Kidney tubule cell (primary cell): Measurements from ENCODE around the gene MTAP.
"Not testable (repeated sequence)": the region's sequence is repeated elsewhere in the genome, so short reads cannot be mapped to it uniquely, and the experiment has no call there.

Experiments used
- DNase-seq: peaks from one replicate; pipeline ENCODE4 v3.0.0-alpha.2; 2018; ENCODE audit warnings: low spot score

The MTAP gene

DNA sequence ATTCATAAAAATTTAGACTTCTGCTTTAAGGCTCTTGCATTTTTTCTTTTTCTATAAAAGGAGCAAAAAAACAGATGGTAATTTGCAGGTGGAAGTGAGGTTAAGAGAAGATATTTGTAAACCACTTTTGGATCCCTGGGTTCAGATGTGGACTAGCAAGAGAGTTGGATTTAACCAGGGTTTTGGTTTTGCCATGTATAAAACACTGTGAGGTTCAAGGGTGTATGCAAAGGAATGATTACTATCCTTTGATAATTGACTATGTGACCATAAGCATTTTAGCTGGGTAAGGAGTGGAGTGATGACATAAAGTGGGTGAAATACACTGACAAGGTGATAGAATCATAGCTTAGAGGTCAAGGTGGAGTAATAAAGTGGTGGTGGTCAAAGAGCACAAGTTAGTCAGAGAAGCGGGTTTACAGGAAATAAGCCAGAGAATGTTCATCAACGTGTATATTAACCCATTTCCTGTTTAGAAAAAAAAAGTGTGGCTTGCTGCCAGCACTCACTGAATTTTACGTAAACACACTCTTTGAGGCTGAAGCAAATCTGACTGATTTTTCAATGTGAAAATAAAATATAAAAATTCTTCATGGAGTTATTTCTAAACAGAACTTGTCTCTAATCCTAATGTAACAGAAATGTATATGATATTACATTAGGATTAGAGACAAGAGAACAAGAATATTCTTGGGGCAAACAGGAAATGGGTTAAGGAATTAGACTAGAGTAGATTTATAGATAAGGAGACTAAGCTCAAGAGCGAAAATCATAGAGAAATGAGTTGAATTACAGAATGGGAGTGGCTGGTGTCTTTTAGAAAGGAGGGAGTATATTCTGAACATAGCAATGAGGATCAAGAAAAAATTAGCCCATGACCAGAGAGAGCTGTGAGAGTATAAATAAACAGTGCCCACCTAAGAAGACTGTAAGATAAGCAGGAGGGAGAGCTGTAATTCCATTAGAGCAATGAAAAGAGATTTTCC, 117.2 kb downstream of the MTAP start:
- peak; percentile 69 for DNase-seq

DNA sequence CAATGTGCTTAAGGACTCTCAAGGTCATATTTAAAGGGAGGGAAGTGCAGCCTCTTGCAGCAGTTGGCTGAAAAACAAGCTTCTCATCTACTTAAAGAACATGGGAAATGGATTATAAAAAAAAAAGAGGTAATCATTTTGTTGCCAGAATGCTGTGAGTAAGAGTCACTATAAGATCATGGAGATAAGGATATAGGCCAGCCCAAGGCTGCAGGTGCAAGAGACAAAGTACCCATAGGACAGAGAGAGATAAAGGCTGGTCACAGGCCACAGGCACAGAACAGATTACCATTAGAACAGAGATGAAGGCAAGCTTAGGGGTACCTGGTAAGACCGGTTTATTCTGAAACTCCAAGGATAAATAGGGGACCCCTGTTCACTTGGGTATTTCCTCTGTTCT, 121.3 kb downstream of the MTAP start:
- DNase-seq = no peak

DNA sequence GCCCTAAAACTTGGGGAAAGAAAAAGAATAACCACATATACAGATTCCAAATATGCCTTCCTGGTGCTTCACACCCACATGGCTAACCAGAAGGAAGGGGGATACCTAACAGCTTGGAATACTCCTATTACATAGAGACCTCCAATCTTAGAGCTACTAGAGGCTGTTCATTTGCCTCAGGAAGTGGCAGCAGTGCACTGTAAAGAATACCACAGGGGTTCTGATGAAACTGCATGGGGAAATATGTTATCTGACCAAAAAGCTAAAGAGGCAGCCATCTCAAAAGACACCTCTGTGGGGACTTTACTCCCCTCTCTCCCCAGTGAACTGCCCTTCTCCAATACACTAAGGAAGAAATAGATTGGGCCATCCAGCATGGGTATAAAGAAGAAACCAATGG, 125.3 kb downstream of the MTAP start:
- DNase-seq = no peak

DNA sequence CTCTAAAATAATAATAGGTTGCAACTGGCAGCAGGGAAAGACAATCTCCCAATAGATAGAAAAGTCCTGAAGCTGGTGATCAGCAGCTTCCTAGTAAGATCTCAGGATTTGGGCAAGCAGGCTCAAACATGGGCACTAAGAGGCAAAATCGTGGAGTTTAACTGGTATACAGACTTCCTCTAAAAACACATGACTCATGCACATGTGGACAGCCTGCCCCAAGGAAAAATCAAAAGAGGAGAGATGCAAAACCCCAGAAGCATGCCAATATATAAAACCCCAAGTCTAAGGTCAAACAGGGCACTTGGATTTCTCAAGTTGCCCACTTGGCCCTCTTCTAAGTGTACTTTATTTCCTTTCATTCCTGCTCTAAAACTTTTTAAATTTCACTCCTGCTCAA, 129.0 kb downstream of the MTAP start:
- no peak for DNase-seq

DNA sequence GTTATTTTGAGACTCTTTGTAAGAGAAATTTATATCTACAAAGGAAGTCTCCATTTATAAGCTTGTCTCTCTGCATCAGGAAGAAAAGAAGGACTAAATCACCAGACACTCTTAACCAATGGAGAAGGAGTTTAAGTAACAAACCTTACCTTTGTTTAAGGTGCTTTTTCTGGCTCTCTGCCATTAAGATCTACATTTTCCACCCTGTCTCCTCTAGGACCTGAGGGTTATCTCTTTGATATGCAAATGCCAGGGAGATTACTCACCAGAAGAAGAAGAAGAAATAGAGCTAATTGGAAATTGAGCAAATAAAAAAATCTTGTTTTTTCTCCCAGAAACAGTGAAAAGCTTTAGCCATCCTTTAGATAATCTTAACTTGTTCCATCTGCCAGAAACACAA, 130.8 kb downstream of the MTAP start:
- DNase-seq = peak; percentile 2

DNA sequence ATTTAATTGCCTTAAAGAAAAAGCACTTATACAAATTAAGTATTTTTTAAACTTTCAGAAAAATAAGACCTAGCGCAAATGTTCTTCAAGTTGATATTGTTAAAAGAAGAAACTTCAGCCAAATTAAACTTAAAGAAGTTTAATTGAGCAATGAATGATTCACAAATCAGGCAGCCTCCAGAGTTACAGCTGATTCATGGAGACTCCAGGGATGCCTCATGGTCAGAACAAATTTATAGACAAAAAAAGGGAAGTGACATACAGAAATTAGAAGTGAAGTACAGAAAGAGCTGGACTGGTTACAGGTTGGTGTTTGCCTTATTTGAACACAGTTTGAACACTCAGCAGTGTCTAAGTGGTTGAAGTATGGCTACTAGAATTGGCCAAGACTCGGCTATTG, 131.4 kb downstream of the MTAP start:
- DNase-seq = peak; percentile 17

DNA sequence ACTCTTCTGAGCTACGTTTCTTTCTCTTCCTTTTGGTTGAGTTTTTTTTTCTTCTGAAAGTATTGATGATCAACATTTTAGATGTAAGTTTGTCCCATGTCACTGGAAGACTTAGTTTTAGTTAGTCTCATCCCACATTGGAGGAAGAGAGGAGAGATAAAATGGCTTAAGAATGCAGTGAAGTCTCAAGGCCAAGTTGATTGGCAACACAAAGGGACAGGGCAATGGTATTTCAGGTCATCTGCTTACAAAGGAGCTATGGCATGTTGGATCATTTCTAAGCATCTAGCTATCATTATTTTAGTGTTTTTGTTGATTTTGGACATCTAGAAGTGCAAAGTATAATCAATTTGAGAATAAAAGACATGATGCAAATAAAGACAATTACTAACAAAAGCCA, 133.2 kb downstream of the MTAP start:
- DNase-seq = no peak

DNA sequence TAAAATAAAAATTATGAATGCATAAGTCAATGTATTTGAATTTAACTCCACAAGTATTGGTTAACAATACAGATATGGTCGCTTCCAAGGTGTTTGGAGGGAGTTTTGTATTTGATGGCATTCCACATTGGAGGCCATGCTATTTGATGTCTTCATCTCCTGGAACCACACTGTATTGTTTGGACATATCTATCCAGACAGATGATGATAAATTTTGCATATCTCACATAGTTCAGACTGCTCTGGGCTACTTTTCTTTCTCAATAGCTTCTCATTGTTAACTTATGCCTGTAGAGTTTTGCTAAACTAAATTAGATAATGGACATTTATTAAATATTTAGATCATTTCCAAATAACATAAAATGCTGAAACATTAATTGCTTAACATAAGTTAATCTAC, 133.7 kb downstream of the MTAP start:
- no peak for DNase-seq

DNA sequence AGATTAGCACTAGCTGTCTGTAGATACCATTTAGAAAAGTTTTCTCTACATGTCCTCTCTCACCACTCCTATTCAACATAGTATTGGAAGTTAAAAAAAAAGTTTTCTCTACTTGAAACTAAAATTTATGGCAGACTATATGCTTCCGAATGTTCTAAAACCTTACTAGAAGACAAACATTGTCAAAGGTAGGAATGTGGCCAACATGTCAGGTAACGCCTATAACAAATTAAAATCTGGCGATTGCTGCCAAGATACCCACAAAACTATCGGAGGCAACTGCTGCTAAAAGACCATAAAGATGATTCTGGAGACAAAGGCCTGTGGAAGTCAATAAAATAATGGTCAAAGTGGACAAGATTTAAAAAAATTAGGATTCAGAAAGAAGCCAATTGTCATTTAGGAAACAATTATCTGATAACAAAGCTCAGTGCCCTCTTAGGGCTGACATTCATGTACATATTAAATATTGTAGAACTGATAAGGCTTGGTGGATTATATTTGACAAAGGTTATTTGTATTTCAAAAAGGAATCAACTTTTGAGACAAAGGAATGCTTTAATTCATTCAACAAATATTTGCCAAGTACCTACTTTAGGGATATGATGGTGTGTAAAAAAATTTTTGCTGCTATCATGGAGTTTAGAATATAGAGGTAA, 139.0 kb downstream of the MTAP start:
- DNase-seq = no peak

DNA sequence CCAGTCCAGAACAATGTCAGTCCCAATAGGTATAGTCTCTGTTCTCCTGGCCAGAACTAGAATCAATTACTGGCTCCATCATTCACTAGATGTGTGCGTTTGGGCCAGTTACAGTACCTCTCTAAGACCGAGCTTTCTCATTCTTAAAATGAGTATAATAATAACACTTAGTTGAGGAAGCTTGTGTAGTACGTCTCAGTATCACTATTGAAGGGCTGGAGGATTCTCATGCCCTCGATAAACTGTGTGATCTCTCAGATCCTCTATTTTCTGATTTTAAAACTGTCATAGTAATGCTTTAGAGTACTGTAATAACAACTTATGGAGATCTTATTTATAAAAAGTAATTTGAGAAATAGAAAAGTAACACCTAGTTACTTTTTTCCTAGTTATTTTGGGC, 141.0 kb downstream of the MTAP start:
- no peak for DNase-seq

DNA sequence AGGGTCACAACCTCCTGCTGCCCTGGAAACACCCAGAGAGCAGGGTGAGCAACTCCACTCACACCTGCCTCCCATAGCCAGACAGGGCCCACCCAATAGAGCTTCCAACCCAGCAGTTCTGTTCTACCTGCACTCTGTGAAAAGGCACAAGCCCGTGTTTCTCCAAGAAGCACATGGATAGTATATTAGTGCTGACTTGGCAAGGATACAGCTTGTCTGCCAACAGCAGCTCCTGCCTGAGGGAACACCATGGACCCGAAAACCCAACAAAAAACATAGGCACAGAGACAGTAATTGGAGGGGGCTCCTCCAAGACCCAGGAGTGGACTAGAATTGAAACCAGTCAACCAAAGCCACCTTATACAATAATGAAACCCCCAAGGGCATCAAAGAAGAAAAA, 143.2 kb downstream of the MTAP start:
- DNase-seq = no peak

DNA sequence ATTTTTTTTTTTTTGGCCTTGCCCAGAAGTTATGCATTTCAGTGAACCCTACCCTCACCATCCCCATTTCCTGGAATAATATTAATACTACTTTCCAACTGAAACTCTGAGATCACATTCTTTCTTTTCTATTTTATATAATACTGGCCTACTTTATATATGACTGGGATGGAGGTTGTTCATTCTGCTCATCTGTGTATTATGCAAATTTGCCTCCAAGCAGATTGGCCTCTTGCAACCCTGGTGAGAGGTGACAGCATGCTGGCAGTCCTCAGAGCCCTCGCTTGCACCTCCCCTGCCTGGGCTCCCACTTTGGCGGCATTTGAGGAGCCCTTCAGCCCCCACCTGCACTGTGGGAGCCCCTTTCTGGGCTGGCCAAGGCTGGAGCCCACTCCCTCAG, 156.4 kb downstream of the MTAP start:
- no peak for DNase-seq

DNA sequence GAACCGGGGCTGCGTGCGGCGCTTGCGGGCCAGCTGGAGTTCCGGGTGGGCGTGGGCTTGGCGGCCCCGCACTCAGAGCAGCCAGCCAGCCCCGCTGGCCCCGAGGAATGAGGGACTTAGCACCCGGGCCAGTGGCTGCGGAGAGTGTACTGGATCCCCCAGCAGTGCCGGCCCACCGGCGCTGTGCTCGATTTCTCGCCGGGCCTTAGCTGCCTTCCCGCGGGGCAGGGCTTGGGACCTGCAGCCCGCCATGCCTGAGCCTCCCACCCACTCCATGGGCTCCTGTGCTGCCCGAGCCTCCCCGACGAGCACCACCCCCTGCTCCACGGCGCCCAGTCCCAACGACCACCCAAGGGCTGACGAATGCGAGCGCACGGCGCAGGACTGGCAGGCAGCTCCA, 156.8 kb downstream of the MTAP start:
- not testable (repeated sequence) for DNase-seq

DNA sequence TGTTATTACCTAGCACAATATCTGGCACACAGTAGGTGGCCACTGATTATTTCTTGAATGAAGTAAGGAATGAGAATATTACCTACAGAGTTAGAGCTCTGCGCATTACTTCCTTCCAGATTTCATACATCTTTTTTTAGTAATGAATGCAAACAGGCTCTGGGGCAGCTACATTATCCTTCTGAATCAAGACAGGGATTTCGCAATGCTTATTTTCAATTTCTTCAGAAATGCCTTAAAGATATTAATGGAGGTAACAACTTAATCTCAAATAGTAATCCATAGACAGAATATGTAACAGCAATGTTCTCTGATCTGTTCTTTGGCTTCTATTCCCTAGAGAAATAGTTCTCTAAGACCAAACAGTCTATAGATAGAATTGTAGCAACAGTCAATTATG, 159.1 kb downstream of the MTAP start:
- no peak for DNase-seq

DNA sequence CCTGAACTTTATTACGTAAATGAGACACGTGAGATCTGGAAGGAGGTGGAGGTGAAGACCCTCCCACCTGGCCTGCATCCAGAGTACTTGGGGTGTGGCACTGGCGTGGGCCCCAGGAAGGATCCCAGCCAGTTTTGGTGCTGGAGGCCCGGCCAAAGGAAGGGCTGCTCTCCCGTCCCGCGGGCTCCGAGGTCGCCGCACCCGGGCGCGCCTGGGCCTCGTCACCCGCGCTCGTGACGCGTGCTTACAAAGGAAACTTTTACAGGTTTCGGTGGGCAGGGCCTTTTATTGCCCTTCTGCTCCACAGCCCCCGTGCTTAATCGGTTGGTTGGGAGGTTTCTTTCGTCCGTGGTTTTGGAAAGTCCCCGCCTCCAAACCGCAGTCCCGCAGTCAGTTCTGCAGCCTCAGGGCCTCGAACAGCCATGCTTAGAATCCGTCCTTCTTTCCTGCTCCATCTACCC, 162.5 kb downstream of the MTAP start:
- DNase-seq = peak; percentile 57

DNA sequence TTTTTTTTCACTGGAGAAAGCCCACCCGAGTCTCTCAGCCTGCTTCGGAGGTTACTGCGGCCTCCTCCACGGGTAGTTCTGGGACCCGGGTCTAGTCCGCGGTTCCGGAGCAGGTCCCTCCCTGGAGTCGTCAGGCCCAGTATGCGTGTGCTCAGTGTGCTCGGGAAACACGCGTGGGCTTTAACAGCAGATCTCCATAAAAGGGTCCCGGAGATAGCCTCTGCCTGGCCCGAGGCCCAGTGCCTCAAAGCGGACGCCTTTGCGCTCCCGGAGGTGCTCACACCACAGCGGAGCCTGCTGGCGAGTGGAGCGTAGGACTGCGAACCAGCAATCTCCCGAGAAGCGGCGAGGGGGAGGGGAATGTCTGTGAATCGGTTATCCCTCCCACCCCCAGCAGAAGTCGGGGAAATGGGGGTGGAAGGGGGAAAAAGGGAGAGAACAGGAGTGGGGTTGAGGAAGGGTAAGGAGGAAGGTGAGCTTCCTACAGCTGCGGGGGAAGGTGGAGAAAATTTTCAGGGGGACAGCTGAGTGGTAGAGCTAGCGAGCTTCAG, 163.0 kb downstream of the MTAP start:
- DNase-seq = peak; percentile 77

DNA sequence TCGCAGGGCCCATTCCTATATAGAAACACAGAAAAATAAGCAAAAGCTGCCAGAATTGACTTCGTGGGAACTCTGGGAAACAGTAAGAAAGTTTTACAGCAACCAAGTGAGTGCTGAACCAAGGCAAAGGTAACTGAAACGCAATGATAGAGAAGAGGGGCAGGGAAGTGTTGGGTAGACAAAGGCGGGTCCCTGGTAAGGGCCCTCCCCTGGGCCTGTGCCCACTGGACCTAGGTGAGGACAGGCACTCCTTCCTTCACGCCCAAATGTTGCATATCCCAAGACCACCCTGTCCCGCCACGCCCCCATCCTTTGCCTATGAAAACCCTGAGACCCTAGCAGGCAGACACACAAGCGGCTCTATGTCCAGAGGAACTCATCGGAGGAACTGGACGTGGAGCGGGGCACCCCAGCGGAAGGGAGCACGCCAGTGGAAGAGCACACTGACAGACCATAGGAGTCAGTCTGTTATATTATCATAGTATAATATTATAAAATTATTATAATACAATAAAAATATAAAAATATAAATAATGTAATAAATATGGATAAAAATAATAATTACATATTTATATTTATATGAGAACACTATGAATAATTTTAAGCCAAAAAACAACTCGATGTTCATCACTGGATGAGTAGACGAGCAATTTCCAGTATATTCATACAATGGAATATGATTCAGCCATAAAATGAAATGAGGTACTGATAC, 163.9 kb downstream of the MTAP start:
- no peak for DNase-seq

DNA sequence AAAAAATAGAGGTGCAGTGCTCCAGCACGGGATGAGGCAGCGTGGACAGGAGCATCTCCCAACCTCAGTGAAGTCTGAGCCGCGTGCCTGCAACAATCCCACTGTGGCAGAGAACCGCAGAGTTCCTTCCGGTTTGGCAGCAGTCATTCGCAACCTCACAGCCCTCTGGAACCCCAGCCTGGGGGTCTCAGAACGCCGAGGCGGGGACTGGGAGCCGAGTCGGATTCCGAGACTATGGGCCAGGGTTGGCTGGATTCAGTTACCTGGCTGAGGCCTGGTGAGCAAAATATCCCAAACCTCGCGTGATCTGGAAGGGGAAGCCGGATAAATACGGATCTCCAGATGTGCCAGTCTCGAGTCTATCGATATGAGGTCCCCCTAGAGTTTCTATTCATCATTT, 164.7 kb downstream of the MTAP start:
- no peak for DNase-seq

DNA sequence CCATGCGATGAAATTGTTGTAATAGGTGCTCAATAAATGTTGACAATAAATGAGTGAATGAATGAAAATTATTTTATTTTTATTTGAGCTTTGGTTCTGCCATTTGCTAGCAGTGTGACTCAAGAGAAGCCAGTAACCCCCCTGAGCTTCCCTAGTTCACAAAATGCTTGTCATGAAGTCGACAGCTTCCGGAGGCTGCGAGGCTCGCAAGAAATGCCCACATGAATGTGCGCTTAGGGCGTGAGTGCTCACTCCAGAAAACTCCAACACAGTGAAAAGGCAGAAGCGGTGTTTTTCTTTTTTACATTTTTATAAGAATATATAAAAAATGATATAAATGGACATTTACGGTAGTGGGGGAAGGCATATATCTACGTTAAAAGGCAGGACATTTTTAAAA, 165.3 kb downstream of the MTAP start:
- no peak for DNase-seq

DNA sequence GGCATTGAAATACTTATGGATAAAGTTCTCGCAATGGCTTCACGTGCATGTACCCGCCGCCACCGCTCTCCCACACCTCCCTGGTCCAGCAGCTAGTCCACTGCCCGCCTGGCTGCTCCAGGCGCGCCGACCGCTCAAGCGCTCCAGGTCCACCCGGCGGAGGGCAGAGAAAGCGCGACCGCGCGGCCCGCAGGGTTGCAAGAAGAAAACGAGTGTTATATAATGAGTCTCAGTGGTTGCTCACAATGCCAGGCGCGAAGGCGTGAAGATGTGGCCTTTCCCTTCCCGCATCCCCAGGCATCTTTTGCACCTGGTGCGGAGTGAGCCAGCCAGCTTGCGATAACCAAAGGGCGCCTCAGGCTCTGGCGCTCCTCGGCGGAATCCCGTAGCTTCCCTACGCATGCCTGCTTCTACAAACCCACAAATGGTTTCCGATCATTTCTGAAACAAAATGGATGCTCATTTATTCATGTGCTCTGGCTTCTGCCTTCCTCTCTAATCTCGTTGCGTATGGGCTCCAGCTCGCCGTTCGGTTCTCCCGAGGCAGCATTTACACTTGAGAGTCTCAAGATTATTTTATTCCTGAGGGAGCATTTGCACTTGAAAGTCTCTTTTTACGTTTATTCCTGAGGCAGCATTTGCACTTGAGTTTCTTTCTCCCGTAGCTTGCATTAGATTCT, 166.0 kb downstream of the MTAP start:
- DNase-seq = no peak

DNA sequence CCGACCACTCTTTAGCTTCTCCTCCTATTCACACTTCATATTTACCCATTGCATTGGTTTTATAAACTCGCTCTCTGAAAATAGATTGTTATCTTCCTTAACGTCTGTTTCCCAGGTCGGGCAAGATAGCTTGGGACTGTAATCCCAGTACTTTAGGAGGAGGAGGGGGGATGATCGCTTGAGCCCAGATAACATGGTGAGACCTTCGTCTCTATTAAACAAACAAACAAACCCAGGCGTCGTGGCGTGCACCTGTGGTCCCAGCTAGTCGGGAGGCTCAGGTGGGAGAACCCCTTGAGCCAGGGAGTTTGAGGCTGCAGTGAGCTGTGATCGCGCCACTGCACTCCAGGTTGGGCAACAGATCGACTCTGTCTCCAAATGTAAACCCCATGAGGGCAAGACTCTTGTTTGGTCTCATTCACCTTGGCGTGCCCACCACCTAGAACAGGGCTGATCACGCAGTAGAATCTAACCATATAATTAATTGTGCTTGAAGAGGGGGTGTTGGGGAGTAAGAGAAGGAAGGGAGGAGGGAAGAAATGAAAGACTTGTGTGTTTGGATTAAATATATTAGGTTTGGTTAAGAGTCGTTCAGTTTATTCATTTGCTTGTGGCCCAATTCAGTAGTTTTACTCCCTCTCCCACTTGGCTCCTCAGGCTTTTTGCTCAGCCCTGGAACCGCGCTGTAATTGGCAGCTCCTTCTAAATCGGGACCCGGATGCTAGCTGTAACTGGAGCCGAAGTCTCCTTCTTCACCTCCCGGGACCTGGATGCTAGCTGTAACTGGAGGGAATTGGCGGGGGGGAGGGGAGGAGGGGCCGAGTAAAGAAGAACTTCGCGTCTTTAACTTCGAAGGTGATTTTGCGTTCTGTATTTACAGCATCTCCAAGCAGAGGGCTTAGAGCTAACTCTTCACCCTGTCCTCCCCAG, 166.8 kb downstream of the MTAP start:
- no peak for DNase-seq
